Memory B cell (primary cell): ENCODE data around the gene CD101.

ENCODE experiments used
- ATAC-seq: fragments of 150-1000 bp; cut with Tn5 transposase; 2 replicates; pipeline ENCODE4 v1.10.0; 2021; ENCODE audit warnings: low read depth, mild to moderate bottlenecking, moderate library complexity
- DNase-seq, 2 donors: peaks; one replicate each; pipeline ENCODE4 v3.0.0; 2022; ENCODE audit warnings: low spot score in 2 of 2
- H3K27ac Mint-ChIP-seq: one replicate; pipeline ENCODE4 v1.8.0; 2022; ENCODE audit warnings: mild to moderate bottlenecking, moderate library complexity, mixed read lengths
- H3K27me3 Mint-ChIP-seq: one replicate; pipeline ENCODE4 v1.8.0; 2022; ENCODE audit warnings: mixed read lengths
- H3K36me3 Mint-ChIP-seq: one replicate; pipeline ENCODE4 v1.8.0; 2022; ENCODE audit warnings: mild to moderate bottlenecking, mixed read lengths
- H3K4me1 Mint-ChIP-seq: one replicate; pipeline ENCODE4 v1.8.0; 2022; ENCODE audit warnings: mixed read lengths
- H3K4me3 Mint-ChIP-seq: one replicate; pipeline ENCODE4 v1.8.0; 2022; ENCODE audit warnings: mild to moderate bottlenecking, moderate library complexity, mixed read lengths
- H3K9me3 Mint-ChIP-seq: one replicate; pipeline ENCODE4 v1.8.0; 2022; ENCODE audit warnings: mixed read lengths

Gene CD101

GRCh38 chr1:116990612-116991151 lies 10.9 kb upstream of the CD101 start:
- H3K36me3 Mint-ChIP-seq: no peaks in the 10 kb centered on the region
- no peak overlapping the region for H3K4me3 Mint-ChIP-seq
- no peaks in the 10 kb centered on the region for H3K4me1 Mint-ChIP-seq
- DNase-seq (no peak), ATAC-seq (no peak)
- no peak overlapping the region for H3K27ac Mint-ChIP-seq
- H3K27me3 Mint-ChIP-seq: peaks cover 4% of the 10 kb centered on the region
- H3K9me3 Mint-ChIP-seq: peaks cover 3% of the 10 kb centered on the region

GRCh38 chr1:116991171-116991845 lies 10.3 kb upstream of the CD101 start:
- no peak for ATAC-seq
- Mint-ChIP-seq H3K27me3 (peaks cover 4% of the 10 kb centered on the region), H3K27ac (no peak overlapping the region), H3K9me3 (peaks cover 3% of the 10 kb centered on the region), H3K4me3 (no peak overlapping the region), H3K4me1 (no peaks in the 10 kb centered on the region), H3K36me3 (no peaks in the 10 kb centered on the region)
- no peak for DNase-seq

GRCh38 chr1:116991918-116992317 lies 9.6 kb upstream of the CD101 start:
- H3K36me3 Mint-ChIP-seq: no peaks in the 10 kb centered on the region

GRCh38 chr1:116993286-116993685 lies 8.3 kb upstream of the CD101 start:
- Mint-ChIP-seq H3K27ac (no peak overlapping the region), H3K9me3 (peaks cover 3% of the 10 kb centered on the region), H3K36me3 (peaks cover 2% of the 10 kb centered on the region), H3K4me3 (no peak overlapping the region), H3K4me1 (no peaks in the 10 kb centered on the region), H3K27me3 (peaks cover 2% of the 10 kb centered on the region)
- DNase-seq (no peak), ATAC-seq (no peak)

More at GRCh38 chr1:116991918-116992317, 9.6 kb upstream of the CD101 start:
- Mint-ChIP-seq H3K27me3 (peaks cover 4% of the 10 kb centered on the region), H3K9me3 (peaks cover 3% of the 10 kb centered on the region), H3K4me1 (no peaks in the 10 kb centered on the region), H3K4me3 (no peak overlapping the region), H3K27ac (no peak overlapping the region)
- DNase-seq (no peak), ATAC-seq (no peak)

- H3K9me3 Mint-ChIP-seq: peaks cover 3% of the 10 kb centered on the region
- no peak overlapping the region for H3K27ac Mint-ChIP-seq
- peaks cover 2% of the 10 kb centered on the region for H3K36me3 Mint-ChIP-seq
- no peaks in the 10 kb centered on the region for H3K4me1 Mint-ChIP-seq
- no peak for DNase-seq
- H3K27me3 Mint-ChIP-seq: peaks cover 2% of the 10 kb centered on the region
- H3K4me3 Mint-ChIP-seq: no peak overlapping the region
- ATAC-seq: no peak
These were observed 7.1 kb upstream of the CD101 start for GRCh38 chr1:116994411-116994810.

- H3K4me1 Mint-ChIP-seq: peaks cover 10% of the 10 kb centered on the region
- H3K4me3 Mint-ChIP-seq: no peak overlapping the region
- DNase-seq (no peak), ATAC-seq (no peak)
- H3K27ac Mint-ChIP-seq: no peak overlapping the region
- peaks cover 2% of the 10 kb centered on the region for H3K36me3 Mint-ChIP-seq
- no peaks in the 10 kb centered on the region for H3K27me3 Mint-ChIP-seq
- peaks cover 3% of the 10 kb centered on the region for H3K9me3 Mint-ChIP-seq
These were observed 4.5 kb upstream of the CD101 start for GRCh38 chr1:116997066-116997465.

GRCh38 chr1:116997636-116998035 lies 3.9 kb upstream of the CD101 start:
- Mint-ChIP-seq H3K36me3 (peaks cover 2% of the 10 kb centered on the region), H3K27me3 (no peaks in the 10 kb centered on the region)
- no peak for DNase-seq

GRCh38 chr1:116999596-116999995 lies 2.0 kb upstream of the CD101 start:
- Mint-ChIP-seq H3K36me3 (peaks cover 2% of the 10 kb centered on the region), H3K4me3 (no peak overlapping the region), H3K27me3 (no peaks in the 10 kb centered on the region), H3K27ac (no peak overlapping the region), H3K9me3 (peaks cover 1% of the 10 kb centered on the region), H3K4me1 (peaks cover 18% of the 10 kb centered on the region)
- ATAC-seq: no peak
- no peak for DNase-seq

More at GRCh38 chr1:116997636-116998035, 3.9 kb upstream of the CD101 start:
- no peak overlapping the region for H3K4me3 Mint-ChIP-seq
- no peak for ATAC-seq
- H3K4me1 Mint-ChIP-seq: peaks cover 14% of the 10 kb centered on the region
- H3K27ac Mint-ChIP-seq: no peak overlapping the region
- H3K9me3 Mint-ChIP-seq: peaks cover 4% of the 10 kb centered on the region

GRCh38 chr1:117000142-117000541 lies 1.4 kb upstream of the CD101 start:
- H3K4me1 Mint-ChIP-seq: peaks cover 18% of the 10 kb centered on the region
- DNase-seq: no peak
- ATAC-seq: no peak
- no peak overlapping the region for H3K4me3 Mint-ChIP-seq
- H3K36me3 Mint-ChIP-seq: peaks cover 2% of the 10 kb centered on the region
- peak overlapping the region; percentile 64 for H3K27ac Mint-ChIP-seq
- no peaks in the 10 kb centered on the region for H3K27me3 Mint-ChIP-seq
- H3K9me3 Mint-ChIP-seq: peaks cover 1% of the 10 kb centered on the region

GRCh38 chr1:117003223-117003875 lies 1.8 kb downstream of the CD101 start:
- Mint-ChIP-seq H3K27me3 (no peaks in the 10 kb centered on the region), H3K4me1 (peaks cover 18% of the 10 kb centered on the region), H3K27ac (no peak overlapping the region), H3K4me3 (no peak overlapping the region), H3K9me3 (peaks cover 1% of the 10 kb centered on the region), H3K36me3 (no peaks in the 10 kb centered on the region)
- no peak for DNase-seq
- no peak for ATAC-seq

- no peak for DNase-seq
- no peaks in the 10 kb centered on the region for H3K36me3 Mint-ChIP-seq
- no peak for ATAC-seq
- H3K27ac Mint-ChIP-seq: no peak overlapping the region
- peaks cover 5% of the 10 kb centered on the region for H3K4me1 Mint-ChIP-seq
- no peaks in the 10 kb centered on the region for H3K9me3 Mint-ChIP-seq
- no peaks in the 10 kb centered on the region for H3K27me3 Mint-ChIP-seq
- no peak overlapping the region for H3K4me3 Mint-ChIP-seq
These were observed 6.1 kb downstream of the CD101 start for GRCh38 chr1:117007719-117008013.

- no peaks in the 10 kb centered on the region for H3K27me3 Mint-ChIP-seq
- no peak overlapping the region for H3K4me3 Mint-ChIP-seq
- H3K27ac Mint-ChIP-seq: no peak overlapping the region
- H3K36me3 Mint-ChIP-seq: no peaks in the 10 kb centered on the region
- no peaks in the 10 kb centered on the region for H3K4me1 Mint-ChIP-seq
- no peaks in the 10 kb centered on the region for H3K9me3 Mint-ChIP-seq
- DNase-seq: no peak
- ATAC-seq: no peak
These were observed 7.1 kb downstream of the CD101 start for GRCh38 chr1:117008656-117009055.

- DNase-seq (no peak), ATAC-seq (no peak)
- Mint-ChIP-seq H3K36me3 (no peaks in the 10 kb centered on the region), H3K27me3 (no peaks in the 10 kb centered on the region), H3K9me3 (no peaks in the 10 kb centered on the region), H3K4me1 (no peaks in the 10 kb centered on the region), H3K4me3 (no peak overlapping the region), H3K27ac (no peak overlapping the region)
These were observed 7.6 kb downstream of the CD101 start for GRCh38 chr1:117009132-117009531.

- H3K4me1 Mint-ChIP-seq: no peaks in the 10 kb centered on the region
These were observed 8.9 kb downstream of the CD101 start for GRCh38 chr1:117010310-117010969.

More at GRCh38 chr1:117010310-117010969, 8.9 kb downstream of the CD101 start:
- Mint-ChIP-seq H3K36me3 (no peaks in the 10 kb centered on the region), H3K27ac (no peak overlapping the region), H3K9me3 (no peaks in the 10 kb centered on the region), H3K27me3 (no peaks in the 10 kb centered on the region), H3K4me3 (no peak overlapping the region)
- no peak for DNase-seq
- ATAC-seq: no peak
